SHP77 (cell line): ENCODE measurements around the gene ADAT1.
A peak's percentile ranks its signal among the peaks of the same experiment; 100 is the strongest.

Source experiments
- DNase-seq, 2 experiments: peaks; one replicate each; lab custom pipeline; 2025; lab: John Stamatoyannopoulos, UW

ADAT1 gene

GRCh38 chr16:75622761-75623605 is at the start of gene ADAT1:
Gene ADAT1 (minus strand): TSS chr16:75623281. CDS start chr16:75620799, 2,482 bp downstream.
- peak; percentile 99 for DNase-seq

GRCh38 chr16:75667503-75667902 is 44.4 kb upstream of the ADAT1 start:
- DNase-seq = no peak

- no peak for DNase-seq
Observed at GRCh38 chr16:75660726-75661302, 37.7 kb upstream of the ADAT1 start.

- DNase-seq = no peak
Observed at GRCh38 chr16:75660321-75660720, 37.2 kb upstream of the ADAT1 start.

- no peak for DNase-seq
Observed at GRCh38 chr16:75658175-75658574, 35.1 kb upstream of the ADAT1 start.

GRCh38 chr16:75653922-75654321 is 30.8 kb upstream of the ADAT1 start:
- no peak for DNase-seq

- DNase-seq = peak; percentile 64 to 73
Observed at GRCh38 chr16:75648265-75649076, 25.4 kb upstream of the ADAT1 start.

- DNase-seq = peak; percentile 91 to 95
Observed at GRCh38 chr16:75647492-75648264, 24.6 kb upstream of the ADAT1 start, which contains the start of the genes KARS1 and TERF2IP. Gene KARS1 (minus strand): TSS chr16:75647665. CDS start chr16:75647639, 26 bp downstream. Gene TERF2IP (plus strand): TSS chr16:75647773. CDS start chr16:75647883, 110 bp downstream.

GRCh38 chr16:75647112-75647491 is 24.0 kb upstream of the ADAT1 start:
- no peak for DNase-seq

- DNase-seq = no peak
Observed at GRCh38 chr16:75644240-75645012, 21.3 kb upstream of the ADAT1 start.

- DNase-seq = no peak
Observed at GRCh38 chr16:75640598-75640997, 17.5 kb upstream of the ADAT1 start.

- DNase-seq = no peak
Observed at GRCh38 chr16:75635036-75635435, 12.0 kb upstream of the ADAT1 start.

- DNase-seq = peak; percentile 74 to 82
Observed at GRCh38 chr16:75632857-75633256, 9.8 kb upstream of the ADAT1 start.

- DNase-seq = no peak
Observed at GRCh38 chr16:75630052-75630451, 7.0 kb upstream of the ADAT1 start.

- DNase-seq = no peak
Observed at GRCh38 chr16:75629132-75629531, 6.1 kb upstream of the ADAT1 start.

GRCh38 chr16:75628351-75628750 is 5.3 kb upstream of the ADAT1 start:
- DNase-seq = no peak

GRCh38 chr16:75627851-75628250 is 4.8 kb upstream of the ADAT1 start:
- DNase-seq = no peak

GRCh38 chr16:75626806-75627205 is 3.7 kb upstream of the ADAT1 start:
- no peak for DNase-seq

GRCh38 chr16:75624921-75625334 is 1.8 kb upstream of the ADAT1 start:
- no peak for DNase-seq

- DNase-seq = peak in 1 of 2 experiments; percentile 23
Observed at GRCh38 chr16:75621170-75621477, 2.0 kb downstream of the ADAT1 start.
